HG02938 (cell line): ENCODE measurements around the gene SNX24.
"Not testable (repeated sequence)": the region's sequence is repeated elsewhere in the genome, so short reads cannot be mapped to it uniquely, and the experiment has no call there.

Experiments
- ATAC-seq: cut with Tn5 transposase; IDR thresholded peaks from one replicate; pipeline ENCODE4 v1.9.1; 2021; ENCODE audit warnings: mild to moderate bottlenecking, moderate library complexity; ENCODE audit not compliant: unreplicated experiment

SNX24 gene

GRCh38 chr5:122845229-122846050 is at the start of gene SNX24:
Gene SNX24 (plus strand): TSS chr5:122845613. CDS start chr5:122845634, 21 bp downstream.
- ATAC-seq: peak; percentile 74

DNA sequence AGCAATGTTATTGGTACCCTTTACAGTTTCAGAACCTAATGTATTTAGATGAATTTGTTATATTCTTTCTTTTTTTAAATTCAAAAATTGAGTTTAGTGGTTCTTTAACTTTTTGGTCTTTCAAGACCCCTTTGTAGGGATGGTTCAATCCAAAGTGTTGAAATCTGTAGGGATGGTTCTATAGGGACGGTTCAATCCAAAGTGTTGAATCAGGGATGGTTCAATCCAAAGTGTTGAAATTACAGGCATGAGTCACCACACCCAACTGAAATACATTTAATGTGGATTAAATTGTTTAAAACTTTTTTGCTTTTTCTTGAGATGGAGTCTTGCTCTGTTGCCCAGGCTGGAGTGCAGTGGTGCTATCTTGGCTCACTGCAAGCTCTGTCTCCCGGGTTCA is 39.9 kb upstream of the SNX24 start:
- no peak for ATAC-seq

- no peak for ATAC-seq
Measured at GRCh38 chr5:122810405-122810804, 35.0 kb upstream of the SNX24 start.

- ATAC-seq: no peak
Measured at GRCh38 chr5:122815218-122815767, 30.1 kb upstream of the SNX24 start.

DNA sequence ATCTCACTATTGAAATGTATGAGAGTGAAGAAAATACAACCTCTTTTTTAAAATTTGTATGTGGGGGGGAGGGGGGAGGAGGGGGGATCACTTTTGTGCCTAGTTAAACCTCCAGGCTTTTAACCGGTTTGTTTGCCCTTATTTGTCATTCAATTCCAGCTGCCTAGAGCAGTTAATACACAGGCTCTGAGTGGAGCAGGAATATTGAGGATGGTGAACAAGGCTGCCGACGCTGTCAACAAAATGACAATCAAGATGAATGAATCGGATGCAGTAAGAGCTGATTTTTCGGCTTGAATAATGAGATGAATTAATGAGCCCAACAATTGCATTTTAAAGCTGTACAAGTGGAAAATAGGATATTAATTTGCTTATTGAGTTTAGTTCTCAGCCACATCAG is 28.7 kb upstream of the SNX24 start:
- ATAC-seq: no peak

DNA sequence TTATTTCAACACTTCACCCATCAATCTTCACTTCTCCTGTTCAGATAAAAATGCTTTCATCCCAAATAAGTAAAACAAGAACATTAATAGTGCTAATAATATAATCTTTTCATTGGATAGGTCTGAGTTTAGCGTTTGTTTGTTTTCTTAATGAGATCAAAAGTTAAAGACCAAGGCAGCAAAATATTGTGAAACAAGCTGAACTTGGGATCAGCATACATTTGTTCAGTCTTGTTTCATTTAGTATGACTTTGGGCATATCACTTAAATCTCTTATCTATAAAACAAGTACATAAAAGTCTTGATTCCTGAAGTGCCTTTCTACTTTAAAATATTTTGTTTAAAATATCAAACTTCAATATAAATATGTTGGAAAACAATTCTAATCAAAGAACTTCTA is 13.4 kb upstream of the SNX24 start:
- ATAC-seq: no peak

- ATAC-seq: no peak
Measured at GRCh38 chr5:122835681-122836080, 9.7 kb upstream of the SNX24 start.

DNA sequence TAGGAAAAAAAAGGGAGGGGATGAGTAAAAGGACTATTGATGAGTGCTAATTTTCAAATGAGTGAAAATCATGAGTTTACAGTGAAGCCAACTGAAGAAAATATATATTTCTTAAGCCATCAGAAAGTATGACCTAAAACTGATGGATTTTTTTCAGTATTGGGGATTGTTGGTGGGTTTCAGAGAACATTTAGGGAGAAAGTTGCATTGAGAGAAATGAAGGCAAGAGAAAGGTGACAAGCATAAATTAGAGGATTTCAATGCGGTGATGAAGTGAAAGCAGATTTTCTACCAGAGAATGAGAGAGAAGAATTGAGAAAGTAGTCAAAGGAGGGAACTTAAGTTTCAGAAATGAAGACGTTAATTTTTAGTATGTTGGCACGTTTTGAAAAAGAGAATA is 8.5 kb upstream of the SNX24 start:
- no peak for ATAC-seq

- no peak for ATAC-seq
Measured at GRCh38 chr5:122839731-122840130, 5.7 kb upstream of the SNX24 start.

GRCh38 chr5:122842016-122842580 is 3.3 kb upstream of the SNX24 start:
- ATAC-seq: no peak

DNA sequence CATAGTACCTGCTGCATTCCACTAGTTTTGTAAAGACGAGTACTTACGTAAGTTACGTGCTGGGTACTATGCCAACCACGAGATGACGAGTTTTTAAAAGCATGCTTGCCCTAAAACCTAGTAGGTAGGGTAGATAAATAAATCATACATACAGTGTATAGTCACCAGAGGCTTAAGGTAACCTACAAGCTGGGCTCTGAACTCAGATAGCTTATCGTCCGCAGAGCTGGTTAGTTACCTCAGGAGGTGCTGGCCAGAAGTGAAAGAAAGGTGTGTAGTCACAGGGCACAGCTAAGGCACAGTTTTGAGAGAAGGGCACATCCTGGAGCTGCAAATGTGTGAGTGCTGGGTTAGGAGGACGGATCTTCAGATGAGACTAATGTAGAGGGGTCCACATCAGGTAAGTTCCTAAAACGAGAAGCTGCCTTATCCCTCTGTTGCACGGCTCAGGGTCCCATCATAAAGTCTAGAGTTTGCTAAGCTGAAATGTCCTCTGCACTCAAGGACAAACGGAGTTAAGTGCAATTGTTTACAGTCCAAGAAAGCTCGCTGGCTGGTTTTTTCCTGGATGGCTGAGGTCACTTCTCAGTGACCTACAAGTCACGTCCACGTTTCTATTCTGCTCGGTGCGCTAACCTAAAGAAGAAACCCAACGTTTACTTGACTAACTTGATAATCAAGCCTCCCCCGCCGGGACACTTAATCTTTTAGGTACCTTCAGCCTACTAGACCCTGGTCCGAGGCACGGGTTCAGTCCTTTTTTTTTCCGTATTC is 1.1 kb upstream of the SNX24 start:
- ATAC-seq: peak; percentile 5

- peak; percentile 55 for ATAC-seq
Measured at GRCh38 chr5:122844910-122845228, 544 bp upstream of the SNX24 start.

- no peak for ATAC-seq
Measured at GRCh38 chr5:122846051-122846550, 688 bp downstream of the SNX24 start.

DNA sequence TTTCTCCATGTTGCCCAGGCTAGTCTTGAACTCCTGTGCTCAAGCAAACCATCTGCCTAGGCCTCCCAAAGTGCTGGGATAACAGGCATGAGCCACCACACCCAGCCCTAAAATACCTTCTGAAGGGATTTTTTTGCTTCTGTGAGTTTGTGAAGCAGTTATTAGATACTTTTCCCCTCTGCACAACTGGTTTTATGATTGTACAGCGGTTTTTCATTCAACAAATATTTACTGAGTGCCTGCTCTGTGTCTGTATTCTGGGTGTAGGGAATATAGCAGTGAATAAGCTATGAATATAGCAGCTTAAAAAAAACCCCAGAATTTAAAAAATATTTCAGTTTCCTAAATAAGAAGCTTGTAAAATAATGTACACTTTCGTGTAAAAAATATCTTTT is 2.3 kb downstream of the SNX24 start:
- ATAC-seq: no peak

DNA sequence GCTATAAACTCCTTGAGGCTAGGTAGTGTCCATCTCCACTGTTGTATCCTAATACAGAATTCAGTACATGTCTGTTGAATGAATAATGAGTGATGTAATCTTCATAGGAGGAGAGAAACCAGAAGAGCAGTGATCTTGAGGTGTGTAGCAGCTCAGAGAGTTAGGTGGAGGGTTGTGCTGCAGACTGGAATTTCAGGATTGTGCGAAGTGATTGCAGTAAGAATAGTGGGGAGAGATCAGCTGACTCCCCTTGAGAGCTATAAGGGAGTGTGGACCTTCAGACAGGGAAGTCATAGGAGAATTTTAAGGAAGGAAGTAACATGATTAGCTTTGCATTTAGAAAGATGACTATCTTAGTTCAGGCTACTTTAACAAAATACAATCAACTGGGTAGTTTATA is 4.4 kb downstream of the SNX24 start:
- ATAC-seq: no peak

DNA sequence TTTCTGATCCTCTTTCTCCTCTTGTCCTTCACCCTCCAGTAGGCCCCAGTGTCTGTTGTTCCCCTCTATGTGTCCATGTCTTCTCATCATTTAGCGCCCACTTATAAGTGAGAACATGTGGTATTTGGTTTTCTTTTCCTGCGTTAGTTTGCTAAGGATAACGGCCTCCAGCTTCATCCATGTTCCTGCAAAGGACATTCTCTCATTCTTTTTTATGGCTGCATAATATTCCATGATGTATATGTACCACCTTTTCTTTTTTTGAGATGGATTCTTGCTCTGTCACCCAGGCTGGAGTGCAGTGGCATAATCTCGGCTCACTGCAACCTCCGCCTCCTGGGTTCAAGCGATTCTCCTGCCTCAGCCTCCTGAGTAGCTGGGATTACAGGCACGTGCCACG is 12.1 kb downstream of the SNX24 start:
- not testable (repeated sequence) for ATAC-seq

DNA sequence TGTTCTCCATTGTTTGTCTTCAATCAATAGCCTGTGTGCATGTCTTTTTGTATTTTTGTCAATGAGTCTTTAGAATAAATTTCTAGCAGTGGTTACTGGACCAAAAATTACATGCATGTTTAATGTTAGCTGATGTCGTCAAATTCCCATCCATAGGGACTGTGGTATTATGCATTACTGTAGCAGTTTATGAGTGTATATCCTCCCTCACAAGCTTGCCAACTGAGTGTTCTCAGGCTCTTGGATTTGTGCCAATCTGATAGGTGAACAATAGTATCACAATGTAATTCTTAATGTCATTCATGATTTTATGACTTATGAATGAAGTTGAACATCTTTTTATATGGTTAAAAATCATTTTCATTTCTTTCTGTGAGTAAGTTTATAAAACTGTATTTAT is 13.0 kb downstream of the SNX24 start:
- no peak for ATAC-seq

DNA sequence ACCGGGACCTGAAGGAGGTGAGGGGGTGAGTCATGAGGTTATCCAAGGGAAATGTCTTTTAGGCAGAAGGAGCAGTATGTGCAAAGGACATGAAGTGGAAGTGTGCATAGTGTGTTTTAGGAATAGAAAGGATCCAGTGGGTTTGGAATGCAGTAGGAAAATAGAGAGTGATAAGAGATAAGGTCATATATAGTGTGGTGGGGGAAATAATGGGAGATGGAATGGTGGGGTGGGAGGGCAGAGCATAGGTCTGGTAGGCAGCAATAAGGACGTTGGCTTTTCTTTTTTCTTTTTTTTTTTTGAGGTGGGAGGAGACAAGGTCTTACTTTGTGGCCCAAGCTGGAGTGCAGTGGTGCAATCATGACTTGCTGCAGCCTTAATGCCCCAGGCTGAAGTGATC is 17.8 kb downstream of the SNX24 start:
- no peak for ATAC-seq

DNA sequence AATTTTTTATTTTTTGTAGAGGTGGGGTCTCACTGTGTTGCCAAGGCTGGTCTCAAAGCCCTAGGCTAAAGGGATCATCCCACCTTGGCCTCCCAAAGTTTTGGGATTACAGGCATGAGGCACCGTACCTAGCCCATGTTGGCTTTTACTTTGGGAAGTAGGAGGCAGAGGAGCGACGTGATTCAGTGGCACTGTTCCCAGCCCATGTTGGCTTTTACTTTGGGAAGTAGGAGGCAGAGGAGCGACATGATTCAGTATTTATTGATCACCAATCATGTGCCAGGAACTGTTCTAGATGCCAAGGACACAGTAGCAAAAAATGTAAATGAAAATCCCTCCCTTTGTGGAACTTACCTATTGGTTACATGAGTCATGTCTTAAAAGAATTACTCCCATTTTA is 18.3 kb downstream of the SNX24 start:
- no peak for ATAC-seq

- ATAC-seq: no peak
Measured at GRCh38 chr5:122864400-122864799, 19.0 kb downstream of the SNX24 start.

DNA sequence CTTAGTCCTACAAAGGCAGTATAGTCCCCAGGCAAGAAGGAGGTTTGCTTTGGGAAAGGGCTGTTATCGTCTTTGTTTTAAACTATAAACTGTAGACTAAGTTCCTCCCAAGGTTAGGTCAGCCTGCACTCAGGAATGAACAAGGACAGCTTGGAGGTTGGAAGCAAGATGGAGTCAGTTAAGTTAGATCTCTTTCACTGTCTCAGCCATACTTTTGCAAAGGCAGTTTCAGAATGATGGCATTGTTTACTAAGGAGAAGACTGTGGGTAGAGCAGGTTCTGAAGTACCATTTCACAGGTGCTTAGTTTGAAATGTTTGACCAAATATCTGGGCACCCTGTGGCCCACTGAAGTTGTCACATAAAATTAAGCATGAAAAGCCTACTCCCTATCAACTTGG is 19.4 kb downstream of the SNX24 start:
- ATAC-seq: no peak
